ENCODE data around the gene CELF1. TPM values are rescaled to one million over a fixed set of nuclear protein-coding genes. Genes with fewer than 3 reads are reported as not detected.

Gene CELF1
- total and polyA plus RNA-seq, 9 of the 15 experiments (the other 6 are each of a cell fraction or from before 2014, with no cell fraction given), result 11.3 to 142 (median 77.4) TPM

DNA sequence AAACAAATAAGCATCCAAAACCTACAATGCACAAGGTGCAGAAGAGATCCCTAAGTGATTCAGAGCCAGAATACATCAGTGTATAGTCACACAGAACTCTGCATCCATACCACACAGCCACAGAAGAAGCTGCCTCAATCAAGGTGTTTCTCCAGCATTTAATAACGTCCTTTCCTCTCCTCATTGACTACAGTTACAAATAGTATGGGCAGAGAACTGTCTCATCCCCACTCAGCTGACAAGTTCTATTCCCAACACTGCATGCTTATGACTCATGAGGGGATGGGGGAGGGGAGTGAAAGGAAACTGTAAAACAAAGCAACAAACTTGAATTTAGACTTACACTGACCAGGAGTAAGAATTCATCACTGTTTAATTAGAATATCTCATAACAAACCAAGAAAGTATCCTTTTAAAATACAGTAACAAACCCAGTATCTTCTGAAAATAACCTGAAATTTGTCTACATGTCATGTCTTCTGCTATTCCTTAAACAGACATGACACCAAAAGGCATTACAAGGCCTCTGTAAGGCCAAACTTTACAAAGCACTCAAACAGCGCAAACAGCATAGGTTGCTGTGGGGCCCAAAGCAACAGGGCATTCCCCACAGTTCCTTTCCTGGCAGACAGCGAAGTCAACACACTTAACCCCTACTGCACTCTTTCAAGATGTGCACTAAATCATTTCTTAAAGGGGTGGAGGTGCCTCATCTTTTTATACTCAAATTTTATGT is 29.3 kb downstream of the CELF1 start (continued):
- TF ChIP-seq, protein P1, sequence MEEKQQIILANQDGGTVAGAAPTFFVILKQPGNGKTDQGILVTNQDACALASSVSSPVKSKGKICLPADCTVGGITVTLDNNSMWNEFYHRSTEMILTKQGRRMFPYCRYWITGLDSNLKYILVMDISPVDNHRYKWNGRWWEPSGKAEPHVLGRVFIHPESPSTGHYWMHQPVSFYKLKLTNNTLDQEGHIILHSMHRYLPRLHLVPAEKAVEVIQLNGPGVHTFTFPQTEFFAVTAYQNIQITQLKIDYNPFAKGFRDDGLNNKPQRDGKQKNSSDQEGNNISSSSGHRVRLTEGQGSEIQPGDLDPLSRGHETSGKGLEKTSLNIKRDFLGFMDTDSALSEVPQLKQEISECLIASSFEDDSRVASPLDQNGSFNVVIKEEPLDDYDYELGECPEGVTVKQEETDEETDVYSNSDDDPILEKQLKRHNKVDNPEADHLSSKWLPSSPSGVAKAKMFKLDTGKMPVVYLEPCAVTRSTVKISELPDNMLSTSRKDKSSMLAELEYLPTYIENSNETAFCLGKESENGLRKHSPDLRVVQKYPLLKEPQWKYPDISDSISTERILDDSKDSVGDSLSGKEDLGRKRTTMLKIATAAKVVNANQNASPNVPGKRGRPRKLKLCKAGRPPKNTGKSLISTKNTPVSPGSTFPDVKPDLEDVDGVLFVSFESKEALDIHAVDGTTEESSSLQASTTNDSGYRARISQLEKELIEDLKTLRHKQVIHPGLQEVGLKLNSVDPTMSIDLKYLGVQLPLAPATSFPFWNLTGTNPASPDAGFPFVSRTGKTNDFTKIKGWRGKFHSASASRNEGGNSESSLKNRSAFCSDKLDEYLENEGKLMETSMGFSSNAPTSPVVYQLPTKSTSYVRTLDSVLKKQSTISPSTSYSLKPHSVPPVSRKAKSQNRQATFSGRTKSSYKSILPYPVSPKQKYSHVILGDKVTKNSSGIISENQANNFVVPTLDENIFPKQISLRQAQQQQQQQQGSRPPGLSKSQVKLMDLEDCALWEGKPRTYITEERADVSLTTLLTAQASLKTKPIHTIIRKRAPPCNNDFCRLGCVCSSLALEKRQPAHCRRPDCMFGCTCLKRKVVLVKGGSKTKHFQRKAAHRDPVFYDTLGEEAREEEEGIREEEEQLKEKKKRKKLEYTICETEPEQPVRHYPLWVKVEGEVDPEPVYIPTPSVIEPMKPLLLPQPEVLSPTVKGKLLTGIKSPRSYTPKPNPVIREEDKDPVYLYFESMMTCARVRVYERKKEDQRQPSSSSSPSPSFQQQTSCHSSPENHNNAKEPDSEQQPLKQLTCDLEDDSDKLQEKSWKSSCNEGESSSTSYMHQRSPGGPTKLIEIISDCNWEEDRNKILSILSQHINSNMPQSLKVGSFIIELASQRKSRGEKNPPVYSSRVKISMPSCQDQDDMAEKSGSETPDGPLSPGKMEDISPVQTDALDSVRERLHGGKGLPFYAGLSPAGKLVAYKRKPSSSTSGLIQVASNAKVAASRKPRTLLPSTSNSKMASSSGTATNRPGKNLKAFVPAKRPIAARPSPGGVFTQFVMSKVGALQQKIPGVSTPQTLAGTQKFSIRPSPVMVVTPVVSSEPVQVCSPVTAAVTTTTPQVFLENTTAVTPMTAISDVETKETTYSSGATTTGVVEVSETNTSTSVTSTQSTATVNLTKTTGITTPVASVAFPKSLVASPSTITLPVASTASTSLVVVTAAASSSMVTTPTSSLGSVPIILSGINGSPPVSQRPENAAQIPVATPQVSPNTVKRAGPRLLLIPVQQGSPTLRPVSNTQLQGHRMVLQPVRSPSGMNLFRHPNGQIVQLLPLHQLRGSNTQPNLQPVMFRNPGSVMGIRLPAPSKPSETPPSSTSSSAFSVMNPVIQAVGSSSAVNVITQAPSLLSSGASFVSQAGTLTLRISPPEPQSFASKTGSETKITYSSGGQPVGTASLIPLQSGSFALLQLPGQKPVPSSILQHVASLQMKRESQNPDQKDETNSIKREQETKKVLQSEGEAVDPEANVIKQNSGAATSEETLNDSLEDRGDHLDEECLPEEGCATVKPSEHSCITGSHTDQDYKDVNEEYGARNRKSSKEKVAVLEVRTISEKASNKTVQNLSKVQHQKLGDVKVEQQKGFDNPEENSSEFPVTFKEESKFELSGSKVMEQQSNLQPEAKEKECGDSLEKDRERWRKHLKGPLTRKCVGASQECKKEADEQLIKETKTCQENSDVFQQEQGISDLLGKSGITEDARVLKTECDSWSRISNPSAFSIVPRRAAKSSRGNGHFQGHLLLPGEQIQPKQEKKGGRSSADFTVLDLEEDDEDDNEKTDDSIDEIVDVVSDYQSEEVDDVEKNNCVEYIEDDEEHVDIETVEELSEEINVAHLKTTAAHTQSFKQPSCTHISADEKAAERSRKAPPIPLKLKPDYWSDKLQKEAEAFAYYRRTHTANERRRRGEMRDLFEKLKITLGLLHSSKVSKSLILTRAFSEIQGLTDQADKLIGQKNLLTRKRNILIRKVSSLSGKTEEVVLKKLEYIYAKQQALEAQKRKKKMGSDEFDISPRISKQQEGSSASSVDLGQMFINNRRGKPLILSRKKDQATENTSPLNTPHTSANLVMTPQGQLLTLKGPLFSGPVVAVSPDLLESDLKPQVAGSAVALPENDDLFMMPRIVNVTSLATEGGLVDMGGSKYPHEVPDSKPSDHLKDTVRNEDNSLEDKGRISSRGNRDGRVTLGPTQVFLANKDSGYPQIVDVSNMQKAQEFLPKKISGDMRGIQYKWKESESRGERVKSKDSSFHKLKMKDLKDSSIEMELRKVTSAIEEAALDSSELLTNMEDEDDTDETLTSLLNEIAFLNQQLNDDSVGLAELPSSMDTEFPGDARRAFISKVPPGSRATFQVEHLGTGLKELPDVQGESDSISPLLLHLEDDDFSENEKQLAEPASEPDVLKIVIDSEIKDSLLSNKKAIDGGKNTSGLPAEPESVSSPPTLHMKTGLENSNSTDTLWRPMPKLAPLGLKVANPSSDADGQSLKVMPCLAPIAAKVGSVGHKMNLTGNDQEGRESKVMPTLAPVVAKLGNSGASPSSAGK (IDR thresholded peaks at IDR 0.05), result no peak
- TF ChIP-seq GTF2A2 (tag; IDR thresholded peaks at IDR 0.05), result no peak
- peak; percentile 63; the same call in 1 of the 2 replicates for TF ChIP-seq NBN (IDR thresholded peaks at IDR 0.05; ENCODE audit: low read depth)
- peak; percentile 49; the same call in 1 of the 2 replicates for TF ChIP-seq ATF7 (IDR thresholded peaks at IDR 0.05)
- TF ChIP-seq, protein P2, sequence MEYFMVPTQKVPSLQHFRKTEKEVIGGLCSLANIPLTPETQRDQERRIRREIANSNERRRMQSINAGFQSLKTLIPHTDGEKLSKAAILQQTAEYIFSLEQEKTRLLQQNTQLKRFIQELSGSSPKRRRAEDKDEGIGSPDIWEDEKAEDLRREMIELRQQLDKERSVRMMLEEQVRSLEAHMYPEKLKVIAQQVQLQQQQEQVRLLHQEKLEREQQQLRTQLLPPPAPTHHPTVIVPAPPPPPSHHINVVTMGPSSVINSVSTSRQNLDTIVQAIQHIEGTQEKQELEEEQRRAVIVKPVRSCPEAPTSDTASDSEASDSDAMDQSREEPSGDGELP (CRISPR knock-in tag; IDR thresholded peaks at IDR 0.05; ENCODE audit: borderline replicate concordance), result peak; percentile 20; the same call in 1 of the 2 replicates
- peak; percentile 65 for TF ChIP-seq DACH1 (IDR thresholded peaks at IDR 0.05; ENCODE audit: partially characterized antibody)
- TF ChIP-seq, protein P3, sequence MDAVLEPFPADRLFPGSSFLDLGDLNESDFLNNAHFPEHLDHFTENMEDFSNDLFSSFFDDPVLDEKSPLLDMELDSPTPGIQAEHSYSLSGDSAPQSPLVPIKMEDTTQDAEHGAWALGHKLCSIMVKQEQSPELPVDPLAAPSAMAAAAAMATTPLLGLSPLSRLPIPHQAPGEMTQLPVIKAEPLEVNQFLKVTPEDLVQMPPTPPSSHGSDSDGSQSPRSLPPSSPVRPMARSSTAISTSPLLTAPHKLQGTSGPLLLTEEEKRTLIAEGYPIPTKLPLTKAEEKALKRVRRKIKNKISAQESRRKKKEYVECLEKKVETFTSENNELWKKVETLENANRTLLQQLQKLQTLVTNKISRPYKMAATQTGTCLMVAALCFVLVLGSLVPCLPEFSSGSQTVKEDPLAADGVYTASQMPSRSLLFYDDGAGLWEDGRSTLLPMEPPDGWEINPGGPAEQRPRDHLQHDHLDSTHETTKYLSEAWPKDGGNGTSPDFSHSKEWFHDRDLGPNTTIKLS (IDR thresholded peaks at IDR 0.05; ENCODE audit: borderline replicate concordance, low read depth), result no peak
- no peak for TF ChIP-seq HMG20A (CRISPR knock-in tag; conservative IDR thresholded peaks at IDR 0.05)
- TF ChIP-seq, protein P4, sequence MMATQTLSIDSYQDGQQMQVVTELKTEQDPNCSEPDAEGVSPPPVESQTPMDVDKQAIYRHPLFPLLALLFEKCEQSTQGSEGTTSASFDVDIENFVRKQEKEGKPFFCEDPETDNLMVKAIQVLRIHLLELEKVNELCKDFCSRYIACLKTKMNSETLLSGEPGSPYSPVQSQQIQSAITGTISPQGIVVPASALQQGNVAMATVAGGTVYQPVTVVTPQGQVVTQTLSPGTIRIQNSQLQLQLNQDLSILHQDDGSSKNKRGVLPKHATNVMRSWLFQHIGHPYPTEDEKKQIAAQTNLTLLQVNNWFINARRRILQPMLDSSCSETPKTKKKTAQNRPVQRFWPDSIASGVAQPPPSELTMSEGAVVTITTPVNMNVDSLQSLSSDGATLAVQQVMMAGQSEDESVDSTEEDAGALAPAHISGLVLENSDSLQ (IDR thresholded peaks at IDR 0.05), result peak; percentile 50
